ENCODE measurements around the gene AGER.

DNA sequence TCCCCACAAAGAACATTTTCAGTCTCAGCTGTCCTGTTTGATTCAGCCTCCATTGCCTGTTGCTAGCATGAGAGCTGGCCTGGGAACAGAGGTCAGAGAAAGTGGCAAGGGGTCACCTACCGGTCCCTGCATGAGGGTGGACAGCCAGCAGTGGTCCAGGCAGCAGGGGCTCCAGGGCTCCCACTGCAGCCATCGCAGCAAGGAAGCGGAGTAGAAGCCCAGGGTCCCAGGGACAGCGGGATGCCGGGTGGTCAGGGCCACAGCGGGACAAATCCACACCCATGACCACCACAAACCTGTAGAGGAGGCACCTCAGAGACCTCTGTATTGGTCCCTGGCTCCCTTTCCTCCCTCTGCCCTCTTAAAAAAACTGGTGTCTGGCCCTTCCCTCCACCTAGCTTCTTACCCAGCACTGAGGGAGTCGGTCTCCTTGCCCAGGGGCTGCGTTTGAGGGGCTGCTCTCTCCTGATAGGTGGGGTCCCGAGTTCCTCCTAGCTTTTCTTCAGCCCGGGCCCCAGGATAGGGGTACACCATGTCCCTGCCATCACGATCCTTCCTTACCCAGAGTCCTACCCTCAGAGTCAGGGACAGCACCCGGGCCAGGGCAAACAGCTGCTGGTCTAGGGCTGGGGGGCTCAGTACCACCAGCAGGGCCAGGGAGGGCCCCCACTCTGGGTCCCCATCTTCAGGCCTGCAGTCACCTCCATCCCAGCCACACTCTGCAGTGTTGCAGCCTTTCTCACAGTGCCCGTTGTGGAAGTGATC, 16.8 kb upstream of the AGER start:
- TF ChIP-seq, protein P1, sequence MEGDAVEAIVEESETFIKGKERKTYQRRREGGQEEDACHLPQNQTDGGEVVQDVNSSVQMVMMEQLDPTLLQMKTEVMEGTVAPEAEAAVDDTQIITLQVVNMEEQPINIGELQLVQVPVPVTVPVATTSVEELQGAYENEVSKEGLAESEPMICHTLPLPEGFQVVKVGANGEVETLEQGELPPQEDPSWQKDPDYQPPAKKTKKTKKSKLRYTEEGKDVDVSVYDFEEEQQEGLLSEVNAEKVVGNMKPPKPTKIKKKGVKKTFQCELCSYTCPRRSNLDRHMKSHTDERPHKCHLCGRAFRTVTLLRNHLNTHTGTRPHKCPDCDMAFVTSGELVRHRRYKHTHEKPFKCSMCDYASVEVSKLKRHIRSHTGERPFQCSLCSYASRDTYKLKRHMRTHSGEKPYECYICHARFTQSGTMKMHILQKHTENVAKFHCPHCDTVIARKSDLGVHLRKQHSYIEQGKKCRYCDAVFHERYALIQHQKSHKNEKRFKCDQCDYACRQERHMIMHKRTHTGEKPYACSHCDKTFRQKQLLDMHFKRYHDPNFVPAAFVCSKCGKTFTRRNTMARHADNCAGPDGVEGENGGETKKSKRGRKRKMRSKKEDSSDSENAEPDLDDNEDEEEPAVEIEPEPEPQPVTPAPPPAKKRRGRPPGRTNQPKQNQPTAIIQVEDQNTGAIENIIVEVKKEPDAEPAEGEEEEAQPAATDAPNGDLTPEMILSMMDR (IDR thresholded peaks at IDR 0.05) = no peak
- TF ChIP-seq POLR2A (IDR thresholded peaks at IDR 0.05) = no peak
